Endometrial microvascular endothelial cells (primary cell): Measurements from ENCODE around the gene LDLRAD3. TPM values are rescaled to one million over a fixed set of nuclear protein-coding genes. Genes with fewer than 3 reads are reported as not detected.

Experiments
- in situ Hi-C: cut with HindIII; loops from 2 replicates; pipeline ENCODE4 v1.10.0; 2017; ENCODE audit warnings: low sequenced_read_pairs, low pct_unique_long_range_greater_than_20kb; ENCODE audit errors: inconsistent ontology term
- total RNA-seq: library from RNA; depleted of rRNA; stranded (reverse); fragments of >200 nt; gene quantifications from one replicate; pipeline ENCODE4 v1.2.3, GENCODE V29; 2015; ENCODE audit errors: inconsistent ontology term

LDLRAD3 gene
- total RNA-seq, 1 donor from 2014 or later = 17.2 TPM

DNA sequence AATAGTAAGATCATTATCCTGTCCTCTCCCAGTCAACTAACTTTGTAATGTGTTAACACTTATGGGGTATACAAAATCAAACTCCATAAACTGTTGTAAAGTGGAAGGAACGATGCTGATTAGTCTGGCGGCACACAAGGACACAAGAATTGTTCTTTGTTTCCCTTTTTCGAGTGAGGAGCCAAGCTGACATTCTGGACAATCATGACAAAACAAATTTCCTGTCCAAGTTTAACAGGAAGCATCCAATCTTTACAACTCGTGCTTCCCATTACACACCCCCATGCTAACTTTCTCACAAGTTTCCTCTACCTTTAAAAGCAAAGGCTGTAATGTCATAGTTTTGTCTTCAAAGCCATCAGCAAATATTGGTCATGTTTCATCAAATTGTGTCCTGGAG is 20.4 kb upstream of the LDLRAD3 start:
- in situ Hi-C loops = no loop called here

DNA sequence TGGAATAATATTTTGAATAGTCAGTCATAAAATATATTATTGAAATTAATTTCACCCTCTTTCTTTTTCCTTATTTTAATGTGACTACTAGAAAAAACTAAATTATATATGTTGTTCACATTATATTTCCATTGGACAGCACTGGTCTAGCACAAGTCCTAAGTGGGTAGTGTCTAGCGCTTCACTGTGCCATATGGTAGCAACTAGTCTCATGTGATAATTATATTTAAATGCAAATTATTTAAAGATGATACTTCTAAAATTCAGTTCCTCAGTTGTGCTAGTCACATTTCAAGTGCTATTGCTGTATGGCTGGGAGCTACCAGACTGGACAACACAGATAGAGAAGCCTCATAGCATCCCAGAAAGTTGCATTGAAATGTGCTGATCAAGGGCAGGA is 19.1 kb upstream of the LDLRAD3 start:
- in situ Hi-C loops = no loop called here

- in situ Hi-C loops = no loop called here
Observed at GRCh38 chr11:35927104-35927503, 16.8 kb upstream of the LDLRAD3 start.

DNA sequence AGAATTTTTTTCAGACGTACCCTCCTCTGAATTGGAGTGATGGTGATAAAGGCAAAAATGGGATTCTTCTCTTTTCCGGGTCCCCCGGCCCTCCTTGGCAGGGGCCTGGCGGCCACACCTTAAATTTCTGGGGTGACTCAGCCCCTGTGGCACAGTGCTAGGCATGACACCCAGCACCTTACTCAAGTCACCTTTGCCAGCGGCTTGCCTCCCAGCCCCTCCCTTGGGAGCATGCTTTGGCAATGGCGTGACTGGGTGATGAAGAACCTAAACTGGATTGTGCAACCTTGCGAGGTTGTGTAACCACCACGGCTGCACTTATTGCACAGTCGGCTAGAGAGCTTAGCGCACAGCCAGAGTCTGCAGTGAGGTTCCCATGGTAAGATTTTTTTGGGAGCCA is 16.2 kb upstream of the LDLRAD3 start:
- in situ Hi-C loops = no loop called here

GRCh38 chr11:35928688-35929395 is 15.0 kb upstream of the LDLRAD3 start:
- in situ Hi-C loops = no loop called here

DNA sequence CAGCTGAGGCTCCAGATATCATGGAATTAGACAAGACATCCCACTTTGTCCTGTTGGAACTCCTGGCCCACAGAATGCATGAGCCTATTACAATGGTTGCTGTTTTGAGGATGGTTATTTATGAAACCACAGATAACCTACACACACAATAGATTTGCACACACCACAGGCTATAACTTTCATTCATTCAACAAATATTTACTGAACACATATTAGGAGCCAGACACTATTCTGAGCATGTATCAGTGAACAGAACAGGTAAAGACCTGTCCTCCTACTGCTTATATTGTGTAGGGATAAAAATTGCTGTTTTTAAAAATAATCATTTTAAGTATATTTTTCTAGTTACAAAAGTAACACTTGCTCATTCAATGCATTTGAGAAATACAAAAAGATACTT is 13.4 kb upstream of the LDLRAD3 start:
- in situ Hi-C loops = no loop called here

DNA sequence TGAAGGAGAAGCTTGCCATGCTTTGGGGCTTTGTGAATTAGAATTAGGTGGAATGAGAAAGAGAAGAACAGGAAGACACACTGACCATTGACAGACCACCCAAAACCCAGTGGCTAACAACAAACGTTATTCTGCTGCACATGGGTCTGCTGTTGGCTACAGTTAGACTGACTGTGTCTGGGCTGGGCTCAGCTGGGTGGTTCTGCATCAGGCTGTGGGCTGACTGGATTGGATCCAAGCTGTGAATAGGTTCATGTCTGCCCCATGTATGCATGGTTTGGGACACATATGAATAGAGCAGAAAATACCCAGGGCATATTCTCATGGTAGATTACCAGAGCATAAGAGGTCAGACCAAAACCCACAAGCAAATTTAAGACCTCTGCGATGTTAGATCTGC is 11.7 kb upstream of the LDLRAD3 start:
- in situ Hi-C loops = no loop called here

- in situ Hi-C loops = no loop called here
Observed at GRCh38 chr11:35932681-35933319, 11.1 kb upstream of the LDLRAD3 start.

DNA sequence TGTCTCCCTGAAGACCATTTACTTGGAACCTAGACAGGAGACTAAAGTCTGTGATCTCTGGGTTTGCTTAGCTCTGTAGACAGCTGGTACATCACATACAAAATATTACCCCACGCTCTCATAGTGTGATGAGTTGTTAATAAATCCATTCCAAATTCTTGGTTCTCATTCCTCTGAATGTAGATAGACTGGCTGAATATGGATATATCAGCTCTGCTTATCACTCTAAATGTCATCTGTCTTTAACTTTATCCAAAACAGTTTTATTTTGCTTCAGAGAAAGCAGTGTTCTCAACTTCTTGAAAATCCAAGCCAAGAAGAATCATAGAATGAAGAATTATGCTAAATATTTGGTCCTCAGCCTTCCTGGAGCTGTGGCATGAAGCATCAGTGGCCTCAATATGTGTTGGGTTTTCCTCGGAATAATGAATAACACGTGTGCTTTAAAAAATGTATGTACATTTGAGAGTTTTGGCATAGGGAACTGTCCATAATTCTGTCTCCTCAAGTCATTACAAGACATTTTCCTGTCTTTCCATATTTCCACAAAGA is 10.5 kb upstream of the LDLRAD3 start:
- in situ Hi-C loops = no loop called here

DNA sequence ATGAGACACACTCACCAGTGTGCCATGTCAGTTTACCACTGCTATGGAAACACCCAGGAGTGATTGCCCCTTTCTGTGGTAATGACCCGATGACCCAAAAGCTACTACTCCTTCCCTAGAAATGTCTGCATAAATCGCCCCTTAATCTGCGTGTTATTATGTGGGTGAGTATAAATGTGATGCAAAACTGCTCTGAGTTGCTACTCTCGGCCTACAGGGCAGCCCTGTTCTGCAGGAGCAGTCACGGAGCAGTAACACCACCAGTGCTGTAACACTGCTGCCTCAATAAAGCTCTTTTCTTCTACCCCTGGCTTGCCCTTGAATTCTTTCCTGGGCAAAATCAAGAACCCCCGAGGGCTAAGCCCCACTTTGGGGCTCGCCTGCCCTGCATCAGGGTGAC is 9.6 kb upstream of the LDLRAD3 start:
- in situ Hi-C loops = no loop called here

GRCh38 chr11:35934981-35935380 is 8.9 kb upstream of the LDLRAD3 start:
- in situ Hi-C loops = no loop called here

GRCh38 chr11:35935390-35935789 is 8.5 kb upstream of the LDLRAD3 start:
- in situ Hi-C loops = no loop called here

DNA sequence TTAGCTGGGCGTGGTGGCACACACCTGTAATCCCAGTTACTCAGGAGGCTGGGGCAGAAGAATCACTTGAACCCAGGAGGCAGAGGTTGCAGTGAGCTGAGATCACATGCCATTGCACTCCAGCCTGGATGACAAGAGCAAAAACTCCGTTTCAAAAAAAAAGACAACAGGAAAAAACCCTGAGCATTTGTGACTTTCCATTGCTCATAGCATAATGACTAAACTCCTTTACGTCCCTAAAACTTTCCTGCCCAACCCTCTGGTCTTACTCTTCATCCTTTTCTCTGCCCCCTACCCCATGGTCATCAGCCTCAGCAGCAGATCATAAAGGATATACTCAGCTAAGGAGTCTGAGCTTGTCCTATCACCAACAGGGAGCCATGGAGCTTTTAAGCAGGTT is 6.8 kb upstream of the LDLRAD3 start:
- in situ Hi-C loops = no loop called here

GRCh38 chr11:35937700-35938099 is 6.2 kb upstream of the LDLRAD3 start:
- in situ Hi-C loops = no loop called here

- in situ Hi-C loops = no loop called here
Observed at GRCh38 chr11:35938231-35938630, 5.6 kb upstream of the LDLRAD3 start.

DNA sequence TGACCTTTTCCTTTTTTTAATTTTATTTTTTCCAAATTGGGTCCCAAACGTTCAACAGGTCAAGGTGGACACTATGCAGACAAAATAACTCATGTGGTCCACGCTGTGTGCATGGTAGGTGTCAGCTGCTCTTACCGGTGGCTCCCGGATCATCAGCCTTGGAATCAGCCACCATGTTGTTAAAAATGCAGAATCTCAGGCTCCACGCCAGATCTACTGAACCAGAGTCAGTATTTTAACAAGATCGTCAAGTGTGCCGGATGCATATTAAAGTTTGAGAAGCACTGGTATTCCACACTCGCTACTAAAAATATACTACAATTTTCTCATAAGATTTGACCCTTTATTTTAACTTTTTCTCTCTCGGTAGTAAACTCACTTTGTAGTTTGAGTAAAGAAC is 553 bp upstream of the LDLRAD3 start:
- in situ Hi-C loops = loop anchor here (10.0 kb wide), 1 partner anchor 311 kb away; no protein-coding TSS in a partner anchor

- in situ Hi-C loops = loop anchor here (10.0 kb wide), 1 partner anchor 310 kb away; no protein-coding TSS in a partner anchor
Observed at GRCh38 chr11:35944503-35945136, 758 bp downstream of the LDLRAD3 start.

DNA sequence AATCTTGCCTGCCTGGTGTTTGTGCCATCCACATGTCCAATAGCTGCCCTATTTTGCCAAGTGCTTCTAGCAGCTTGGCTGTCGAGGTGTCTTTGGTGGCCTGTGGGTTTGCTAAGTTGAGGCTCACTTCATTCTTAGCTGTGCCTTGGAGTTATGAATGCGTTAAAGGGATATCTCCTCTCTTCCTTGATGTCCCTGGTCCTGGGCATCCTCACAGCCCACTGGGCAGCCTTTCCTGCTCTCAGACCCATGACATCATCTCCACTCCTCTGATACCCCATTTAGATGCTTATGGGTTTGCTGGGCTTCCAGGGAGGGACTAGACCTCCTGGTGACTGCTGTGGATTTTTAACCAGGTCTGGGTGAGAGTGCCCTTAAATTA is 1.3 kb downstream of the LDLRAD3 start:
- in situ Hi-C loops = loop anchor here (10.0 kb wide), 1 partner anchor 310 kb away; no protein-coding TSS in a partner anchor

- in situ Hi-C loops = loop anchor here (10.0 kb wide), 1 partner anchor 308 kb away; no protein-coding TSS in a partner anchor
Observed at GRCh38 chr11:35946766-35947165, 2.9 kb downstream of the LDLRAD3 start.

- in situ Hi-C loops = loop anchor here (10.0 kb wide), 1 partner anchor 307 kb away; no protein-coding TSS in a partner anchor
Observed at GRCh38 chr11:35947437-35947836, 3.6 kb downstream of the LDLRAD3 start.
